ENCODE measurements around the gene HOTAIR.

HOTAIR gene

GRCh38 chr12:54010972-54011664 is 36.4 kb upstream of the HOTAIR start:
- no peak for DNase-seq

DNA sequence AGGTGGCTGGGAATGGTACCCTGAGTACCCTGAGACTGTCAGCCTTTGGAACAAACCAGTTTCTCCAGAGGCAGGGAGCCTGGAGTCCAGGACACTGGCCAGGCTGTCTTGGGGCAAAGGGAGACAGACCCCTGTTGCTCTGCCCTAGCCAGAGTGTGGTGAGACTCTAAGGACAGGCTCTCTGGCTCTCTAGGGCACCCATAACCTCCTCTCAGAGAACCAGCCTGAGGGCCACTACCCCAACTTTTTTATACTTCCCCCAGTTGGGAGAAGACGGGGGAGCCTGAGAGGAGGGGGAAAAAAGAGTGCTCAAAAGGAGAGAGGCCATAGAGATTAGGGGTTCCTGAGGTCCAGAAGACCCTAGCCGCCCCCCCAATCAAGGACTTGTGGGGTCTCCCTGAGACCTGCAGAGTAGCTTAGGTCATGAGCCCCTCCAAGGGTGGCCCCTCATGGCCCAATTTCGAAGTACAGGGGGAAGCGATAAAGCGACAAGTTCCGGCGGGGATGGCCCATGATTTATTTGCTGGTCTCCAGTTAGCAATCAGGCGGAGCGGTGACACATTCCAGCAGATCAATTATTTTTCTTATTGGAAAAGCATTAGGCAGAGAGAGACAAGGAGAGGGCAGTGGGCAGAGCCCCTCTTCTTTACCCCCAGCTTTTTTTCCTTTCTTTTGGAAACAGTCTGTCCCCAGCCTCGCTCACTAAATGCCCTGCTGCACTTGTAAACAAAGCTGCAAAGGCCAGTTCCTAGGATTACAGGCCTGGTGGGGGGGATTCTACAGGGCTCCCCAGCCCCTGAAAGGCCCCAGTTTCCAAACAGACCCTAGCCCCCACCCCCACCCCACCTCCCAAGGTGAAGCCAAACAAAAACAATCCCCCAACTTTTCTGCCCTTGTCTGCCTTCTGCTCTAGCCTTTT is 35.6 kb upstream of the HOTAIR start:
- no peak for DNase-seq

GRCh38 chr12:54009171-54010052 is 34.7 kb upstream of the HOTAIR start:
- no peak for DNase-seq

- DNase-seq: no peak
Measured at GRCh38 chr12:54008260-54008552, 33.5 kb upstream of the HOTAIR start.

DNA sequence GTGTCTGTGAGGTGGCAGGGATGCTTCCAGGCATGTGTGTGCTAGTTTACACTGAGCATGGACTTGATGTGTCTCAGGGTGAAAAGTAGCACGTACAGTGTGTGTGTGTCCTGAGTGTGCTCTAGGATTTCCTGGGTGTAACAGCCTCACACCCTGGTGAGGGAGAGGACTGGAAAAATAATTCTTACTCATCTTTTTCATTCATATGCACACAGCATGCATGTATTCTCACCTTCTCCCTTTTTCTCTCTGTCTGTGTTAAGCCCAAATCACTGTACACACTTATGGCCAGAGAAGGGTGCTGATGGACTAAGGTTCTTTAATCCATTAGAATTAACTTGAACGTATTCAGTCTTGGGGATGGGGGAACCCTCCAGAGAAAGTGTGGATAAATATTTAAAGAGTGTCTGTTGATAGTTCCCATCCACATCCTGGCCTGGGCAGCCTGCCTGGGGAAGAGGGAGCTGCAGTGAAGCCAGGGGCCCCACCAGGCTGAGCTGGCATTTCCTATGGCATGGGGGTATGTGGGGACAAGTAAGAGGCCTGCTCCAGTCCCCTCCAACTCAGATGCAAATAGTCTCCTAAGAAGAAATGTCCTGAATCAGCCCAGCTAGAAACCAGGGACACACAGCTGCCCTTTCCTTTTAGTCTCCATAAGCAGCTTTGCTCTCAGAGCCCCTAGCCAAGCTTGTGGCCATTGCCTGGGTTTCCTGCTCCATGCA is 32.9 kb upstream of the HOTAIR start:
- no peak for DNase-seq

DNA sequence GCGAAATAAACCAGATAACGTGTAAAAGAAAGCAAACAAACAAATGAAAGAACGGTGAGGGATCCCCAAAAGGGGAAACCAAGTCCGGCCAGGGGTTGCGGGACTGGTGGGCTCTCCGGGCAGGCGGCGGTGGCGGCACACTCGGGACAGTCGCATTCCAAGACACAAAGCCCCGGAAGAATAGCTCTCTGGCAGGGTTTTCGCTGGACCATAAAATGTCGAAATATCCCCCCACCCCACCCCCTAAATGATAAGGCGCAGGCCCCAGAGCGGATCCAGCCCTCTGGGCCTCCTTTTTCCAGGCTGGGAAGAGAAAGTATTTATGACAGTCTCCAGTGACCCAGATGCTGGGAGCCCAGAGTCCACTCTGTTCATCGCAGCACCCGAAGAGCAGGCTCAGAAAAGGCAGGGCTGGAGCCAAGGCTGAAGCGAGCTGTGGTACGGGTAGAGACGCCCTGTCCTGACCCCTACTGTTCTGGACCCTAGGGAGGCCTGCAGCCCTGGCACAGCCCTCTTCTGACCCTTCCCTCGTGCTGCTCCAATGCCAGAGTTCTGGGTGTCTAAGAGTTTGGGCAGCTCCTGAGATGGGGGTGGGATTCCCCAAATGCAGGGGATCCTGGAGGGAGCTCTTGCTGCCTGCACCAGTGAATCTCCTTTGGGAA is 31.9 kb upstream of the HOTAIR start:
- no peak for DNase-seq

DNA sequence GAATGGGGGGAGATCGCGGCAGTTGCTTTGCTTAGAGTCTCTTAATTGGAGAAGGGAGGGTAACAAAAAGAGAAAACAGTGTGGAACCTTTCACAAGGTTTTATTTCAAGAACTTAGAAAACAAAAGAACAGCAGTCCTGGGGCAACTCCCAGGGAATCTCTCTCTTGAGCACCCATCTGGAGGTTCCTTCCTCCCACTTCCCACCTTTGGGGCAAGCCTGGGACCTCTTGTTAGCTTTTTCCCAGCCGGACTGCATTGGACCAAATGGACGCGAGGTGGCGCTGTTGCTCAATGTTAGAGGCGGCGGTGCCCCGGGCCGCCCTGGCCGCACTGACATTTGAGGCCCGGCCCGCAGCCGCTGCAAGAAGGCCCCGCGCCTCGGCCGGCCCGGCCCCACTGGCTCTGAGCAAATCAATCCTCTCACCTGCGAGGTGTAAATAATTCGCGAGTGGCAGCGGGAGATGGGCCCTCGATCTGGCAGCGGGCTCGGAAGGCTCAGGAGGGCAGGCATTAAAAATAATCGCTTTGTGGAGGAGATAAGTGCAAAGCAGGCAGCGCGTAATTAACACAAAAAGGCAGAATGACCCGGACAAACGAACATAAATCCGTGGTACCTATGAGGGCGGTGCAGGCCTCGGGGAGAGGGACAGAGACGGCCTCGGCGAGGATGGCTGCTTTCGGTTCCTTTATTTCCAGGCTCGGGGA is 31.3 kb upstream of the HOTAIR start:
- DNase-seq: peak; percentile 93

DNA sequence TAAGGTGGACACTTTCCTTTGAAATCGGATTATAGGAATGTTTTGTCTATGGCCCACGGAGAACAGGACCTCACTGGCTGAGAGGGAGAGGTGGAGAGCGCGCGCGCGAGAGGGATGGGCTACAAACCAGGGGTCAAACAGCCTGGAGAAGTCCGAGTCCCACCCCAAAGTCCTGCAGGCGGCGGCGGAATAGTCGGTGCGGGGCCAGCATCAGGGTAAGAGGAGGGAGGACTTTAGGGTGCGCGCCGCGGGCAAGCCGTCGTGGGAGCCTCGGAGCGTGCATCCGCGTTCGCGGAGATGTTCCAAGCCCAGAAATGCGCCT is 30.7 kb upstream of the HOTAIR start:
- no peak for DNase-seq

DNA sequence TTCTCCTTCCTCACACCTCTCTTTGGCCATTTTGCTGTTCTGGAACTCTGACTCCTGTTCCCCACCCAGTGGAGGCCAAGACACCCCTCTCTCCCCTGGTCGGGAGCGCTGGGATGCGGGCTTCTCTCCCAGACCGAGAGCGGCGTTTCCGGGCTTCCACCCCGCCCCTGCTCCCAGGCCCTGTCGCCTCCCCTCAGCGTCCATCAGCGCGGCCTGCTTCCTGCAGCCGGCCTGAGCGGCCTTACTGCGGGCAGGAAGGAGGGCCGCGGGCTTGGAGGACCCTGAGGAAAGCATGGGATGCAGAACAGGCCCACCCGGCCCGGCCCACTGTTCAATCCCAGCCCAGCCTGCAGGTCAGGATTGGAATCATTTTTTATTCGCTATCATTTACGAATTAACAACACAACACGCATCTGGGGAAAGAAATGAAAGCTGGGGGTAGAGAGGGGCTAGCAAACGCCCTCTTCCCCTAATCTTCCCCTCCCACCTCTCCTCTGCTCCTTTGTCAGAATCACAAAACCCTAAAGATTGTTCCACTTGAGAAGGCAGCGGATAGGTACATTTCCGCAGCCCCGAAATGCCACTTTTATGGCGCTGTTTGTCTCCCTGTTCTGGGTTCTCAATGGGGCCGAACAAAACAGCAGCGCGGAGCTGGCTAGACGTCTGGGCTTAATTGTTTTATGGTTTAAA is 30.2 kb upstream of the HOTAIR start:
- peak; percentile 76 for DNase-seq

DNA sequence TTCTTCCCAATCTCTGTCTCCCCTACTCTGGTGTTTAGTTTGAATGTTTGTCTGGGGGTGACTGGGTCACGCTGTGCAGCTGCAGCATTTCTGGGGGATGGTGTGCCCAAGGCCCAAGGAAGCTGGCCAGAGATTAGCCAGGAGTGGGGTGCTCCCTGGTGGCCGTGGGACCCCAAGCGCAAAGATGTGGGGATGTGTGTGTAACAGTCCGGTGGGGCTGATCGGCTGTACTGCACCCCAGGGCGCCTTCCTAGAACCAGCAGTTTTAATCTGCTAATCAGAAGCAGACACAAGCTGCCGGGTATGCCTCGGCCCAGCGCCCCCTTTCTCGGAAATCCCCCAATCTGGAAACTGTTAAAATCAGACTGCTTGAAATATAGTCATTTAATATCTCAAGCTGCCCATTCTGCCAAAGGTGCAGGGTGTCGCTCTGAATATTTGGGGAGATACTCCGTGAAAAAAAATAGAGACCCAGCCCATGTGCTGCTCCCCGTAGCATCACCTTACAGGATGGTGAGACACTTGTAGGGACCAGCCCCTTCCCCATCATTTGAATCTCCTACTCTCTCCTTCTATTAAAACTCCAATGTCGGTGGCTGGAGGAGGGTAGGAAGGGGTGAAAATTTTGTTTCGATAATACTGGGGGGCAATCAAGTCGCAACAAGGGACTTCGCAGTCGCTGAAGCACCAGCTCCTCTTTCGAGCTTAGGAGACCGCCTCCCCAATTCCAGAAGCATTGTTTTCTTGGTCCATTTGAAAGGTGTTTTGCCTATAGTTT is 29.5 kb upstream of the HOTAIR start:
- DNase-seq: no peak

GRCh38 chr12:54003625-54004024 is 28.9 kb upstream of the HOTAIR start:
- no peak for DNase-seq

- no peak for DNase-seq
Measured at GRCh38 chr12:54002915-54003389, 28.2 kb upstream of the HOTAIR start.

- DNase-seq: no peak
Measured at GRCh38 chr12:54002278-54002914, 27.6 kb upstream of the HOTAIR start.

DNA sequence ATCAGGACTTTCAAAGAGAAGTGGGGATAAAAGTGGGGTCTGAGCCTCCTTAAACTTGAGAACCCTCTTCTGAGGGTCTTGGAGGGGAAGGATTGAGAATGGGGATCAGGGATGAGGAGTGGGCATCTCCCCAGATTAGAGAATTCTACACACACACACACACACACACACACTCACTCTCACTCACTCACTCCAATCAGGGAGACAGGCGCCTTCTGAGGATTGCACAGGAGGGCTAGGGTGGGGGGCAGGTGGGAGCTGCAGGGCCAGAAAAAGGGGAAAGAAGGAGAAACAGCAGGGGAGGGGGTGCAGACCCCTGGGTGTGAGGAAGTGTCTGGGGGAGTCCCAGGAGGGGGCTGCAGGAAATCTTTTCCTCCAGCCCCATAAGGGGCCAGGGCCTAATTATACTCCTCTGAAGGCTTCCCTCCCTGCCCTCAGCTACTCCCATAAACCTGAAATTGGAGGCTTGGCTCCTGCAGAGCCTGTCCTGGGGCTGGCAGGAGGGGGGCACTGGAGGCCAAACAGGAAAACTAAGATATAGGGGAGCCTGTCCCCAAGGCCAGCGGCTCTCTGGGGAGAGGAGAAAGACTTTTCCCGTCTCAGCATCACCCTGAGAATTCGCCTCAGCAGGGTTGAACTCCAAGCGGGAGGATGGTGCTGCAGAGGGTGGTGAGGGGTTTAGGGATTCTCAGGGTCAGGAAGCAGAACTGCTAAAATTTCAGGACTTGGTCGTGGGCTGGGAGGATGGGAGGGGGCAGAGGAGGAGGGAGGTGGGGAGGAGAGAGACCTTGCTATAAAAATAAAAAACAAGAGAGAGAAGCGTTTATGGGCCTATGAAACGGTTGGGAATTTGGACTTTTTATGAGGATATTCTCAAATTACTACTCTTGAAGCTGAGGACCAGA is 26.8 kb upstream of the HOTAIR start:
- no peak for DNase-seq

- no peak for DNase-seq
Measured at GRCh38 chr12:54000116-54001114, 25.7 kb upstream of the HOTAIR start, which contains the start of gene HOXC9. Gene HOXC9, plus strand, starts transcription at chr12:54000161. Its CDS starts 28 bp downstream, at chr12:54000189.

- DNase-seq: peak; percentile 88
Measured at GRCh38 chr12:53999559-54000115, 24.9 kb upstream of the HOTAIR start.

GRCh38 chr12:53998900-53999236 is 24.1 kb upstream of the HOTAIR start:
- no peak for DNase-seq

Measured in femur (tissue), 1 donor.